GM18517 (cell line): ENCODE results near the gene DHRS13.
"Not testable (repeated sequence)": the region's sequence is repeated elsewhere in the genome, so short reads cannot be mapped to it uniquely, and the experiment has no call there.

ENCODE experiments used
- ATAC-seq: cut with Tn5 transposase; IDR thresholded peaks from one replicate; pipeline ENCODE4 v1.9.1; 2021; ENCODE audit warnings: mild to moderate bottlenecking, moderate library complexity; ENCODE audit not compliant: unreplicated experiment

DHRS13 gene

GRCh38 chr17:28904800-28905199 lies 1.9 kb upstream of the DHRS13 start:
- no peak for ATAC-seq

GRCh38 chr17:28903546-28903841 lies 615 bp upstream of the DHRS13 start:
- ATAC-seq = not testable (repeated sequence)

- ATAC-seq = no peak
Observed at GRCh38 chr17:28901866-28902818, 737 bp downstream of the DHRS13 start.

- ATAC-seq = no peak
Observed at GRCh38 chr17:28900986-28901726, 1.7 kb downstream of the DHRS13 start.

GRCh38 chr17:28899212-28899815 lies 3.6 kb downstream of the DHRS13 start:
- ATAC-seq = no peak

GRCh38 chr17:28898527-28898955 lies 4.3 kb downstream of the DHRS13 start:
- no peak for ATAC-seq

GRCh38 chr17:28897769-28898526 lies 4.9 kb downstream of the DHRS13 start:
- ATAC-seq = no peak

GRCh38 chr17:28896884-28897768 lies 5.8 kb downstream of the DHRS13 start, which contains the start of gene FLOT2:
FLOT2 (minus strand) TSS chr17:28897733; CDS start chr17:28897574, 159 bp downstream.
- no peak for ATAC-seq

- no peak for ATAC-seq
Observed at GRCh38 chr17:28896491-28896883, 6.4 kb downstream of the DHRS13 start.

- ATAC-seq = no peak
Observed at GRCh38 chr17:28895794-28896447, 7.0 kb downstream of the DHRS13 start.

- ATAC-seq = not testable (repeated sequence)
Observed at GRCh38 chr17:28893248-28894183, 9.4 kb downstream of the DHRS13 start.

GRCh38 chr17:28892024-28892423 lies 10.9 kb downstream of the DHRS13 start:
- ATAC-seq = no peak

- no peak for ATAC-seq
Observed at GRCh38 chr17:28891201-28891600, 11.7 kb downstream of the DHRS13 start.

GRCh38 chr17:28889996-28890395 lies 12.9 kb downstream of the DHRS13 start:
- no peak for ATAC-seq

GRCh38 chr17:28888832-28889231 lies 14.0 kb downstream of the DHRS13 start:
- ATAC-seq = no peak

GRCh38 chr17:28887871-28888471 lies 14.9 kb downstream of the DHRS13 start:
- ATAC-seq = no peak

GRCh38 chr17:28885951-28886350 lies 16.9 kb downstream of the DHRS13 start:
- ATAC-seq = no peak

GRCh38 chr17:28885363-28885762 lies 17.5 kb downstream of the DHRS13 start:
- no peak for ATAC-seq
